ENCODE results near the gene GOLGA3.
"Not testable (repeated sequence)": the region's sequence is repeated elsewhere in the genome, so short reads cannot be mapped to it uniquely, and the experiment has no call there.

The GOLGA3 gene

GRCh38 chr12:132828706-132829534 is at the start of gene GOLGA3:
Gene GOLGA3, minus strand, starts transcription at chr12:132828869. Its CDS starts 6,741 bp downstream, at chr12:132822128.
- peak; percentile 92 for DNase-seq (ENCODE audit: low read depth)

DNA sequence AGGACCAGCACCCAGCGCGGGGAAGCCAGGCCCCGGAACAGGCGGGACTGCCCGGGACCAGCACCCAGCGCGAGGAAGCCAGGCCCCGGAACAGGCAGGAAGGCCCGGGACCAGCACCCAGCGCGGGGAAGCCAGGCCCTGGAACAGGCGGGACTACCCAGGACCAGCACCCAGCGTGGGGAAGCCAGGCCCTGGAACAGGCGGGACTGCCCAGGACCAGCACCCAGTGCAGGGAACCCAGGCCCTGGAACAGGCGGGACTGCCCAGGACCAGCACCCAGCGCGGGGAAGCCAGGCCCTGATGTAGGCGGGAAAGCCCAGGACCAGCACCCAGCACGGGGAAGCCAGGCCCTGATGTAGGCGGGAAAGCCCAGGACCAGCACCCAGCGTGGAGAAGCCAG is 46.0 kb upstream of the GOLGA3 start:
- DNase-seq (ENCODE audit: low read depth): not testable (repeated sequence)

DNA sequence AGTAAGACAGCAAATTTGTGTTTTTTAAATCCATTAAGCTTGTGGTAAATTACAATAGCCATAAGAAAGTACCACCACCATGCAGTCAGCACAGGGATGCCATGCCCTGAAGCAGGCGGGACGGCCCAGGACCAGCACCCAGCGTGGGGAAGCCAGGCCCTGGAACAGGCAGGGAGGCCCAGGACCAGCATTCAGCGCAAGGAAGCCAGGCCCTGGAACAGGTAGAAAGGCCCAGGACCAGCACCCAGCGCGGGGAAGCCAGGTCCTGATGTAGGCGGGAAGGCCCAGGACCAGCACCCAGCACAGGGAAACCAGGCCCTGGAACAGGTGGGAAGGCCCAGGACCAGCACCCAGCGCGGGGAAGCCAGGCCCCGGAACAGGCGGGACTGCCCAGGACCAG is 45.5 kb upstream of the GOLGA3 start:
- DNase-seq (ENCODE audit: low read depth): no peak

DNA sequence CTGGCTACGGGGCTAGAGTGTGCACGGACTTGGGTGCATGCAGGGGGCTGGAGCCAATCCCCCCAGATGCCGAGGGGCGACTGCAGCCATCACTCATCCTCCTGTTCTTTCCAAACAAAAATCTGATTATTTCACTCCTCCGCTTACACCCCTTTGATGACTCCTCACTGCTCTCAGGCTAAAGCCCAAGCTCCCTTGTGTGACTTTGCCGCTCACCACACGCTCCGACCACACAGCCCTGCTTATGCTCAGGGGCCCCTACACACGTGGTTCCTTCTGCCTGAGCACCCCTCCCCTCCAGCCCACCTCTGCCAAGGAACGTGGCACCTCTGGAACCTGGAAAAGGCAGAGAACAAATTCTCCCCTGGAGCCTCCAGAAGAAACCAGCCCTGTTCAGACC is 45.1 kb upstream of the GOLGA3 start:
- DNase-seq (ENCODE audit: low read depth): no peak

DNA sequence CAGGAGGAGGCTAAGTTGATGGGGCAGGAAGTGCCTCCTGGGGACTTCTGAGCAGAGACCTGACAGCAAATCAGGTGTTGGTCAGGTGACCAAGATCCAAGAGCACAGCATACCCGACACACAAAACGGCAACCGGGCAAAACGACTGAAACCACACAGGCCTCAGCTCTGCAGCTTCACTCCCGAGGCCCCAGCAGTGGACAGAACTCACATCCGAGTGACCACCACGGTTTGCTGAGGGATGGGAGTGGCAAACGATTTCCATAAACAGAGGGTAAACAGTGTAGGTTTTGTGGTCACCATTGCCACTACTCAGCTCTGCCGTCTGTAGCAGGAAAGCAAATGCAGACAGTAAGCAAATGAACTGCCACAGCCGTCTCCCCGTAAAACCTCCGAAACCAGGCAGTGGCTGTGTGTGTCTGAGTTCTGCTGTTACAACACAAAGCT is 44.3 kb upstream of the GOLGA3 start:
- DNase-seq (ENCODE audit: low read depth): no peak

DNA sequence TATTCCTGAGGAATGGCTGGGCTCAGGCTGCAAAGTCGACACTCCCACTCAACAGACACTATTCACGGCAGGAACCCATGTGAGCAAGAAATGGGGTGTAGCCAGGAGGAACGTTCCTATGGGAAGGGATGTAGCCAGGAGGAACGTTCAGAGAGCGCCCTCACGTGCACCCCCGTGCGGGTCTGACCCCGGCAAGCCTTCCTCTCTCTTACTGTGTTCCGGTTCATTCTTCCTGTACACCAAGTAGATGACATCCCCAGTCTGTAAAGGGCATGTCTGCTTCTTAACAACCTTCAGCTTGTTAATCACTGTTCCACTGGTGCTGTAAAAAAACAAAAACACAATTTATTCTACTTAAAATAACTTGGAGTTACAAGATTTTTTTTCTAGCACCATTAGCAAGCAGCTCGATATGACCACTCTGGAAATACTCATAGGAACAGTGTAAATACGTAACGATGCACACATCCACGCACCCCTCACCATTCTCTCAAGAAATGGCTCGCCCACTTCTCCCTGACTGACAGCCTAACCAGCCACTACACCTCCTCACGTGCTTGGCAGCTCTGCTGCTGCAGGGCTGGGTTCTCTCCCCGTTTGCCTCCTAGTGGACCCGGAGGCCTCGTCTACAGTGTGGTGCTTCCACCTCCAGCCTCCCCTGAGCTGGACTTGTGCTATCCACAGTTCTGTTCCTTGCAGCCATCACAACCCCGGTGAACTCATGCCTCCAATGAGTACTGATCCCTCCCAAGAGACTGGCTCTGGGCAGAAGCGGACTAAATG is 43.6 kb upstream of the GOLGA3 start:
- DNase-seq (ENCODE audit: low read depth): no peak

DNA sequence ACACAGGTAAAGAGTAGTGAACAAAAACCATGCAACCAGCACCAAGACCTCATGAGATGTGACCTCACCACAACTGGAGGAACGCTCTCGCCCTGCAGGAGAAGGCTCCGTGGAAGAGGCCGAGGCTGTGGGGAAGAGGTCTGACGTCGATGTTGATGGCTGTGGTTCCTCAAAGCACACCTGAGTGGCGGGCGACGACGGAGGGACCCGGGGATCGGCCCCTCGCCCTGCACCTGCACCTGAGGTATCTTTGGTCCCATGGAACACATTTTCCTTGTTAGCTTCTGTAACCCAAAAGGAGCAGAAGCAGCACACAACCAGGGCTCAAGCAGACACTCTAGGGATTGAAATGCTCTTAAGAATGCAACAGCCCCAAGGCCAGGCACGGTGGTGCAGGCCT is 40.9 kb upstream of the GOLGA3 start:
- no peak for DNase-seq (ENCODE audit: low read depth)

GRCh38 chr12:132866251-132866828 is 37.7 kb upstream of the GOLGA3 start:
- DNase-seq (ENCODE audit: low read depth): peak; percentile 78

GRCh38 chr12:132861558-132861957 is 32.9 kb upstream of the GOLGA3 start:
- no peak for DNase-seq (ENCODE audit: low read depth)

GRCh38 chr12:132858718-132859266 is 30.1 kb upstream of the GOLGA3 start:
- no peak for DNase-seq (ENCODE audit: low read depth)

DNA sequence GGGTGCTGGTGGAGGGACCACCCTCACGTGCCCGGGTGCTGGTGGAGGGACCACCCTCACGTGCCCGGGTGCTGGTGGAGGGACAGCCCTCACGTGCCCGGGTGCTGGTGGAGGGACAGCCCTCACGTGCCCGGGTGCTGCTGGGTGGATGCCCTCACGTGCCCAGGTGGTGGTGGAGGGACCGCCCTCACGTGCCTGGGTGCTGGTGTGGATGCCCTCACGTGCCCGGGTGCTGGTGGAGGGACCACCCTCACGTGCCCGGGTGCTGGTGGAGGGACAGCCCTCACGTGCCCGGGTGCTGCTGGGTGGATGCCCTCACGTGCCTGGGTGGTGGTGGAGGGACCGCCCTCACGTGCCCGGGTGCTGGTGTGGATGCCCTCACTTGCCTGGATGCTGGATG is 28.4 kb upstream of the GOLGA3 start:
- not testable (repeated sequence) for DNase-seq (ENCODE audit: low read depth)

DNA sequence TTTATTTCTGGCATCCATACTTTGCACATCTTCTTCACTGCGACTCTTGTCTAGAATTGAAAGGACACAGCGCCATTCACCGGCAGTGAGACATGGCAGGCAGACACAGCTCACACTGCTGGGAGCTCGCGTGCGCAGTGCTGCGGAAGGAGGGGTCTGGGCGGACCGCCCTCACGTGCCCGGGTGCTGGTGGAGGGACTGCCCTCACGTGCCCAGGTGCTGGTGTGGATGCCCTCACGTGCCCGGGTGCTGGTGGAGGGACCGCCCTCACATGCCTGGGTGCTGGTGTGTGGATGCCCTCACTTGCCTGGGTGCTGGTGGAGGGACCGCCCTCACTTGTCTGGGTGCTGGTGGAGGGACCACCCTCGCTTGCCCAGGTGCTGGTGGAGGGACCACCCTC is 27.9 kb upstream of the GOLGA3 start:
- no peak for DNase-seq (ENCODE audit: low read depth)

- DNase-seq (ENCODE audit: low read depth): not testable (repeated sequence)
Observed at GRCh38 chr12:132855211-132855610, 26.5 kb upstream of the GOLGA3 start.

- no peak for DNase-seq (ENCODE audit: low read depth)
Observed at GRCh38 chr12:132853285-132854092, 24.8 kb upstream of the GOLGA3 start.

DNA sequence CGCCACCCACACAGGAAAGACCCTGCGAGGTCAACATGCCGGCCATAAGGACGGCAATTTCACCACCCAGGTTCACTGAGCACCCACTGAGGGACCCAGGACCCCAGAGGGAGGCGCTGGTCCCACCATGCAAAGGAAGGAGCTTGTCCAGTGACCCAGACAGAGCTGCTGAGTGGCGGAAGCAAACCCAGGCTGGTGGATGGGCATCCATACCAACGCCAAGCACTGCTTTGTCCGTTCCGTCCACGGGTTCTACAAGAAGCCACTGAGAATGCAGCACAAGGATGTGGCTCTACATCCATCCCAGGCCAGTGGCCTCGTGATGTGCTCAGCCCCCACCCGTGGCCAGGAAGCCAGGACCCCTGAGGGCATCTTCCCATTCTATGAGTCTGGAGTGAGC is 23.8 kb upstream of the GOLGA3 start:
- no peak for DNase-seq (ENCODE audit: low read depth)

GRCh38 chr12:132851465-132851864 is 22.8 kb upstream of the GOLGA3 start:
- no peak for DNase-seq (ENCODE audit: low read depth)

GRCh38 chr12:132850291-132850690 is 21.6 kb upstream of the GOLGA3 start:
- no peak for DNase-seq (ENCODE audit: low read depth)

DNA sequence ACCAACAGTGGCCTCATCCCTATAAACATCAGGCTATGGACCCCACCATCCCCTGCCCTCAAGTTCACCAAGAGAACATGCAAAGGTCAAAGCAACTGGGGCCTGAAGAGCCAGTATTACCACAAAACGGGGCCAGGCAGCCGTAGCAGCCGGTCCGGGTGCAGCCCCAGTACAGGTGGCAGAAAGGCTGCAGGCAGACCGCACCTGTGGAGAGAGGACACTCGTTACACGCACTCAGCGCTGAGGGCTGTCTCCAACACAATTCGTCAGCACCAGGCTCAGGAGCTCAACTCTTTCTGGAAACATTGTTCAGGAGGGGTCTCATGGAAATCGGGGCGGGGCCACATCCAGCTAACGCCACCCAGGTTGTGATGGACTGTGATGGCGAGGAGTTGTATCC is 19.9 kb upstream of the GOLGA3 start:
- no peak for DNase-seq (ENCODE audit: low read depth)

- no peak for DNase-seq (ENCODE audit: low read depth)
Observed at GRCh38 chr12:132847363-132848356, 19.0 kb upstream of the GOLGA3 start.

- DNase-seq (ENCODE audit: low read depth): not testable (repeated sequence)
Observed at GRCh38 chr12:132844681-132845080, 16.0 kb upstream of the GOLGA3 start.

Data from iris pigment epithelial cell (primary cell).